GM10266 (cell line): ENCODE data around the gene PTPN21.
A peak's percentile ranks its signal among the peaks of the same experiment; 100 is the strongest.

Experiments
- DNase-seq: peaks from one replicate; pipeline ENCODE4 v3.0.0; 2012; ENCODE audit errors: extremely low spot score
- TF ChIP-seq, protein P1 (sequence below): IDR thresholded peaks from 2 replicates; pipeline ENCODE4 v1.5.1; 2012; ENCODE audit warnings: mild to moderate bottlenecking, low read depth; ENCODE audit not compliant: control insufficient read depth, insufficient read depth; ENCODE audit errors: missing control alignments

The PTPN21 gene

GRCh38 chr14:88553886-88554456 is 836 bp downstream of the PTPN21 start:
- TF ChIP-seq, protein P1, sequence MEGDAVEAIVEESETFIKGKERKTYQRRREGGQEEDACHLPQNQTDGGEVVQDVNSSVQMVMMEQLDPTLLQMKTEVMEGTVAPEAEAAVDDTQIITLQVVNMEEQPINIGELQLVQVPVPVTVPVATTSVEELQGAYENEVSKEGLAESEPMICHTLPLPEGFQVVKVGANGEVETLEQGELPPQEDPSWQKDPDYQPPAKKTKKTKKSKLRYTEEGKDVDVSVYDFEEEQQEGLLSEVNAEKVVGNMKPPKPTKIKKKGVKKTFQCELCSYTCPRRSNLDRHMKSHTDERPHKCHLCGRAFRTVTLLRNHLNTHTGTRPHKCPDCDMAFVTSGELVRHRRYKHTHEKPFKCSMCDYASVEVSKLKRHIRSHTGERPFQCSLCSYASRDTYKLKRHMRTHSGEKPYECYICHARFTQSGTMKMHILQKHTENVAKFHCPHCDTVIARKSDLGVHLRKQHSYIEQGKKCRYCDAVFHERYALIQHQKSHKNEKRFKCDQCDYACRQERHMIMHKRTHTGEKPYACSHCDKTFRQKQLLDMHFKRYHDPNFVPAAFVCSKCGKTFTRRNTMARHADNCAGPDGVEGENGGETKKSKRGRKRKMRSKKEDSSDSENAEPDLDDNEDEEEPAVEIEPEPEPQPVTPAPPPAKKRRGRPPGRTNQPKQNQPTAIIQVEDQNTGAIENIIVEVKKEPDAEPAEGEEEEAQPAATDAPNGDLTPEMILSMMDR, result no peak
- peak; percentile 31 for DNase-seq

DNA sequence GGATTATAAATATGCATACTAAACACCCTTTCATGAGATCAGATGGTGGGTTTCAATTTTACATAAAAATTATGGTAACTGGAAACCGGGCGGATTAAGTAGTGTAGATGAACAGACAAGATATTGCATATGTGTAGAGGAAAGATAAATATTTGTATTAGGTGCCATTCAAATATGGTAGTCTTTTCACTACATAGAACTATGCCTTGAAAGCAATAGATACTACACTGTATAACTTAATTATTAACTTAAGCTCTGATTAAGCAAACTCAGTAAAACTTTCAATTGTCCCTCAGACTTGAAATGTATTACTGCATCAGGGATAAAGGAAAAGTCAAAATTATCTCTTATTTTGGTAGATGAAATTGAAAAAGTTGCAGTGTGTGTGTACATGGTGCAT is 1.9 kb downstream of the PTPN21 start:
- DNase-seq, result no peak
- TF ChIP-seq, protein P1, result no peak

- no peak for DNase-seq
- TF ChIP-seq, protein P1, result no peak
These were observed 2.8 kb downstream of the PTPN21 start for GRCh38 chr14:88551980-88552431.

GRCh38 chr14:88551094-88551870 is 3.5 kb downstream of the PTPN21 start:
- TF ChIP-seq, protein P1, result no peak
- no peak for DNase-seq

DNA sequence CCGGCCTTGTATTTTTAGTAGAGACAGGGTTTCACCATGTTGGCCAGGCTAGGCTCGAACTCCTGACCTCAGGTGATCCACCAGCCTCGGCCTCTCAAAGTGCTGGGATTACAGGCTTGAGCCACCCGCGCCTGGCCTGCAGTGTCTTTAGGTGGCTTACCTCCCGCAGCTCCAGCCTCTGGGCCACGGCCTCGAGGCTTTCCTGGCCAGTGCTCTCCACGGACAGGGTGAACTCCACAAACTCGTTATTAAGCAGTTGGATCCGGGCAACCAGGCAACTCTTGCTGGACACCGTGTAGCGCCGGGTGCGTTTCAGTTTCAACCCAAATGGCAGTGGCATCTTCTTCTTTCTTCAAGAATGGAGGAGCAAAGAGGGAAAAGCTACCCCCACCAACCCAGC is 4.7 kb downstream of the PTPN21 start:
- TF ChIP-seq, protein P1, result no peak
- no peak for DNase-seq

GRCh38 chr14:88547386-88547780 is 7.4 kb downstream of the PTPN21 start:
- TF ChIP-seq, protein P1, result no peak
- DNase-seq, result no peak

- TF ChIP-seq, protein P1, result no peak
- DNase-seq, result no peak
These were observed 8.0 kb downstream of the PTPN21 start for GRCh38 chr14:88546621-88547385.
